D721Med (cell line): ENCODE measurements around the gene TRUB1.

Experiments
- DNase-seq: peaks from one replicate; pipeline ENCODE4 v3.0.0; 2011; ENCODE audit warnings: low spot score; ENCODE audit not compliant: insufficient read length
- FAIRE-seq: peaks from 2 replicates; lab custom pipeline; 2011; peaks lifted over from hg19 to GRCh38; lab: Jason Lieb, UNC
- TF ChIP-seq, protein P1 (sequence below): IDR thresholded peaks from 2 replicates; pipeline ENCODE4 v1.5.1; 2012; ENCODE audit warnings: mild to moderate bottlenecking, control low read depth; ENCODE audit not compliant: insufficient read depth; ENCODE audit errors: missing control alignments

TRUB1 gene

DNA sequence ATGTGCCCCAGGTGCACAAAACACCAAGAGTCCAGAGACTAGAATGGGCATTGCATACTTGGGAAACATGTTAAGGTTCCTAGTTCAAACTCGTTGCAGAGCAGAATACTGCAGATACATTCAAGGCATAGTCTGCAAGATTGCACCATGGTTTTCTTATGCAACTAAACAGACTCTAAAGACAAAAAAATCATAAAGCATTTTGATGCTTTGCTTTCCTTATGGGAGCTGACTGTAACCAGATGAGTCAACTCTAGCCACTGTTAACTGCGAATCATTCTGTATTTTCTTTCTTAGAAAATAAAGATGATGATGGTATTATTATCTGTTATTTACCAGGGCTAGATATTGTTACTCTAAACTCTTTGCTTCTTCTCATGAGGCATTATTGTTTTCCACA, 19.7 kb downstream of the TRUB1 start:
- FAIRE-seq (no peak), DNase-seq (no peak)
- TF ChIP-seq, protein P1, sequence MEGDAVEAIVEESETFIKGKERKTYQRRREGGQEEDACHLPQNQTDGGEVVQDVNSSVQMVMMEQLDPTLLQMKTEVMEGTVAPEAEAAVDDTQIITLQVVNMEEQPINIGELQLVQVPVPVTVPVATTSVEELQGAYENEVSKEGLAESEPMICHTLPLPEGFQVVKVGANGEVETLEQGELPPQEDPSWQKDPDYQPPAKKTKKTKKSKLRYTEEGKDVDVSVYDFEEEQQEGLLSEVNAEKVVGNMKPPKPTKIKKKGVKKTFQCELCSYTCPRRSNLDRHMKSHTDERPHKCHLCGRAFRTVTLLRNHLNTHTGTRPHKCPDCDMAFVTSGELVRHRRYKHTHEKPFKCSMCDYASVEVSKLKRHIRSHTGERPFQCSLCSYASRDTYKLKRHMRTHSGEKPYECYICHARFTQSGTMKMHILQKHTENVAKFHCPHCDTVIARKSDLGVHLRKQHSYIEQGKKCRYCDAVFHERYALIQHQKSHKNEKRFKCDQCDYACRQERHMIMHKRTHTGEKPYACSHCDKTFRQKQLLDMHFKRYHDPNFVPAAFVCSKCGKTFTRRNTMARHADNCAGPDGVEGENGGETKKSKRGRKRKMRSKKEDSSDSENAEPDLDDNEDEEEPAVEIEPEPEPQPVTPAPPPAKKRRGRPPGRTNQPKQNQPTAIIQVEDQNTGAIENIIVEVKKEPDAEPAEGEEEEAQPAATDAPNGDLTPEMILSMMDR: no peak

- TF ChIP-seq, protein P1: no peak
- FAIRE-seq (no peak), DNase-seq (no peak)
Measured at GRCh38 chr10:114962441-114962840, 24.4 kb downstream of the TRUB1 start.

DNA sequence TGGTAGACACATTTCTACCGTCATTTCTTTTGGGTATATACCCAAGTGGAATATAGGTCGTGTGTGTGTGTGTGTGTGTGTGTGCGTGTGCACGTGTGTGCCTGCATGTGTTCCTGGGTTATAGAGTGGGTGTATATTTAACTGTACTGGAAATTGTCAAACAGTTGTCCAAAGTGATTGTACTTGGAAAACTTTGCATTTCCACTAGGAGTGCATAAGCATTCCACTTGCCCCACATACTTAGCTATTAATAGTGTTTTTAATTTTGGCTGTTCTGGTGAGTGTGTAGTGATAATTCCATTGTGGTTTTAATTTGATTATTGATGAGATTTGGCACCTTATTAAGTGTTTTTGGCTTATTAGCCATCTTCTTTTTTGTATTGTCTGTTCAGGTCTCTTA, 25.9 kb downstream of the TRUB1 start:
- no peak for FAIRE-seq
- TF ChIP-seq, protein P1: no peak
- no peak for DNase-seq

DNA sequence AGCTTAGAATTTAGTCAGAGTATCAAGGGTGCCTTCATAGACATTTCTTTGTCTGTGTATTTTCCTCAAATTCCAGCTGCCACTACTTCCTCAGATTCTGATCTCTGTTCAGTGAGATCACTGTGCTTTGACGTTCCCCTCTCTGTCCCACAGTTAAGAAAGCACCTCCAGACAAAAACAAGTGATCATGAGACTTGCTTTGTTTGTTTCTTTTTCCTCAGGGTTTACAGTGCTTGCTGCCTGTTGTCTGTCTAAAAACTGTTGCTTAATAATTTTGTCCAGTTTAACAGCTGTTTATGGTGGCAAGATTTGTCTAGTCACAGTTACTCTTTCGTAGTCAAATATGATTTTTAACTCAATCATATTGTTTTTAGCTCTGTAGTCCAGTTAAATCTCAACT, 29.1 kb downstream of the TRUB1 start:
- DNase-seq: no peak
- TF ChIP-seq, protein P1: no peak
- no peak for FAIRE-seq

DNA sequence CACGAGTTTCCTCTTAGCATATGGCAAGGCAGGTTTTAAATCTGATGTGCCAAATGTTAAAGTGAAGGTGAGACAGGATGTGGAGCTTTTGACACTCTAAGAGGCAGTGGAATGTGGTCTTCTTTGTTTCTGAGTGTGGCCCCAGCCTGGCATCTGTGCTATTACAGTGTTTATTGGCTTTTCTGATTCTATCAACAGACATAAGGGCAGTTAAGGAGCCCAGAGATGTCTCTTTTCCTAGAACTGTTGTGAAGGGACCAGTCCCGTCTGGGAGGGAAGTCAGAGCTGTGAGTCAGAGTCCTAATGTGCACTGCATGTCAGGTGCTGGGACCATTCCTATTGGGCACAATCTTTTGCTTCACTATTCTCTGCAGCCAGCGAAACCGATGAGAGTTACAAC, 32.5 kb downstream of the TRUB1 start:
- no peak for FAIRE-seq
- DNase-seq: no peak
- TF ChIP-seq, protein P1: no peak

- TF ChIP-seq, protein P1: no peak
- no peak for FAIRE-seq
- DNase-seq: no peak
Measured at GRCh38 chr10:114973306-114973705, 35.3 kb downstream of the TRUB1 start.

GRCh38 chr10:114973997-114974396, 36.0 kb downstream of the TRUB1 start:
- no peak for FAIRE-seq
- TF ChIP-seq, protein P1: no peak
- DNase-seq: no peak
